Astrocyte (in vitro differentiated cells and primary cell): ENCODE measurements around the gene CHADL.

ENCODE experiments used
- CTCF ChIP-seq: IDR thresholded peaks from 2 replicates; pipeline ENCODE4 v1.5.1; 2011; ENCODE audit warnings: low read depth, mild to moderate bottlenecking, inconsistent platforms, low read length, moderate library complexity; ENCODE audit not compliant: insufficient read depth
- EZH2 ChIP-seq: IDR thresholded peaks from 2 replicates; pipeline ENCODE4 v1.6.1; 2012; ENCODE audit warnings: mild to moderate bottlenecking, low read length, inconsistent platforms; ENCODE audit not compliant: insufficient read depth

DNA sequence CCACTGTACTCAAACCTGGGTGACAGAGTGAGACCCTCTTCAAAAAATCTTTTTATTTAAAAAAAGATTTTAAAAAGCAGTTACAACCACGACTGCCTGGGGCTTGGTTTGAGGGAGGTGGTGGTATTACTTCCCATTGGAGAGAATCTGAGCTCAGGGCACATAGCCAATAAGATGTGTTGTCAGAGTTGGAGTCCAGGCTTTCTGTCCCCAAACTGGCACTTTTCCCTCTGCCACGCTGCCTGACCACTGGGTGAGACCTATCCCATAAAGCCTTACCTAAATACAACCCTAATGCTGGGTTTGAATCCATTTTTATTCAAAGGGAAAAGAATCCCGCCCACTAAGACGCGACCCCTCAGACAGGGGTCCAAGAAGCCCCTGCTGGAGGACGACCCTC is 11.5 kb downstream of the CHADL start:
- TF ChIP-seq CTCF, result no peak
- TF ChIP-seq EZH2, result no peak
